GM21381 (cell line): ENCODE results near the gene PTPRK.

Experiments
- ATAC-seq: cut with Tn5 transposase; IDR thresholded peaks from one replicate; pipeline ENCODE4 v1.9.1; 2021; ENCODE audit warnings: mild to moderate bottlenecking, moderate library complexity; ENCODE audit not compliant: unreplicated experiment

PTPRK gene

GRCh38 chr6:128047989-128048388 is 472.4 kb downstream of the PTPRK start:
- no peak for ATAC-seq

- no peak for ATAC-seq
Observed at GRCh38 chr6:128046033-128046432, 474.4 kb downstream of the PTPRK start.

GRCh38 chr6:128039543-128039942 is 480.9 kb downstream of the PTPRK start:
- no peak for ATAC-seq

- no peak for ATAC-seq
Observed at GRCh38 chr6:128036808-128037570, 483.4 kb downstream of the PTPRK start.

GRCh38 chr6:128033156-128033555 is 487.2 kb downstream of the PTPRK start:
- ATAC-seq, result no peak

GRCh38 chr6:128032042-128032441 is 488.4 kb downstream of the PTPRK start:
- no peak for ATAC-seq

GRCh38 chr6:128029826-128030225 is 490.6 kb downstream of the PTPRK start:
- ATAC-seq, result no peak

- no peak for ATAC-seq
Observed at GRCh38 chr6:128028183-128028582, 492.2 kb downstream of the PTPRK start.

- no peak for ATAC-seq
Observed at GRCh38 chr6:128025478-128025877, 494.9 kb downstream of the PTPRK start.

GRCh38 chr6:128024969-128025368 is 495.4 kb downstream of the PTPRK start:
- no peak for ATAC-seq

GRCh38 chr6:128024046-128024445 is 496.4 kb downstream of the PTPRK start:
- ATAC-seq, result no peak

- no peak for ATAC-seq
Observed at GRCh38 chr6:128018821-128019220, 501.6 kb downstream of the PTPRK start.

- no peak for ATAC-seq
Observed at GRCh38 chr6:128017288-128017687, 503.1 kb downstream of the PTPRK start.

GRCh38 chr6:128007658-128008057 is 512.7 kb downstream of the PTPRK start:
- no peak for ATAC-seq

- no peak for ATAC-seq
Observed at GRCh38 chr6:128005009-128005408, 515.4 kb downstream of the PTPRK start.

GRCh38 chr6:128000363-128000762 is 520.0 kb downstream of the PTPRK start:
- ATAC-seq, result no peak

- no peak for ATAC-seq
Observed at GRCh38 chr6:127998985-127999384, 521.4 kb downstream of the PTPRK start.

- no peak for ATAC-seq
Observed at GRCh38 chr6:127997496-127998164, 522.8 kb downstream of the PTPRK start.

- no peak for ATAC-seq
Observed at GRCh38 chr6:127996925-127997324, 523.5 kb downstream of the PTPRK start.

- ATAC-seq, result no peak
Observed at GRCh38 chr6:127992144-127992543, 528.3 kb downstream of the PTPRK start.

- ATAC-seq, result no peak
Observed at GRCh38 chr6:127990074-127990473, 530.3 kb downstream of the PTPRK start.

GRCh38 chr6:127980996-127981395 is 539.4 kb downstream of the PTPRK start:
- ATAC-seq, result no peak
